HFF-Myc (cell line): ENCODE results near the gene TTC13.
A peak's percentile ranks its signal among the peaks of the same experiment; 100 is the strongest.

Source experiments
- DNase-seq: peaks from one replicate; pipeline ENCODE4 v3.0.0-alpha.2; 2011; ENCODE audit warnings: low read depth; ENCODE audit errors: extremely low read depth
- H3K4me3 ChIP-seq: replicated peaks from 2 replicates; pipeline ENCODE4 v1.5.1; 2011; ENCODE audit warnings: low read depth, mild to moderate bottlenecking, control low read depth, low read length
- CTCF ChIP-seq: IDR thresholded peaks from 2 replicates; pipeline ENCODE4 v1.5.1; 2012; ENCODE audit warnings: mild to moderate bottlenecking, low read depth, low read length, control low read depth; ENCODE audit errors: missing control alignments

TTC13 gene

GRCh38 chr1:230865062-230865817 is 113.4 kb downstream of the TTC13 start:
- no peak for DNase-seq
- H3K4me3 ChIP-seq: peak overlapping the region; percentile 66
- TF ChIP-seq CTCF: no peak

- TF ChIP-seq CTCF: no peak
- no peak overlapping the region for H3K4me3 ChIP-seq
- DNase-seq: no peak
These were observed 114.2 kb downstream of the TTC13 start for GRCh38 chr1:230864441-230864840.

DNA sequence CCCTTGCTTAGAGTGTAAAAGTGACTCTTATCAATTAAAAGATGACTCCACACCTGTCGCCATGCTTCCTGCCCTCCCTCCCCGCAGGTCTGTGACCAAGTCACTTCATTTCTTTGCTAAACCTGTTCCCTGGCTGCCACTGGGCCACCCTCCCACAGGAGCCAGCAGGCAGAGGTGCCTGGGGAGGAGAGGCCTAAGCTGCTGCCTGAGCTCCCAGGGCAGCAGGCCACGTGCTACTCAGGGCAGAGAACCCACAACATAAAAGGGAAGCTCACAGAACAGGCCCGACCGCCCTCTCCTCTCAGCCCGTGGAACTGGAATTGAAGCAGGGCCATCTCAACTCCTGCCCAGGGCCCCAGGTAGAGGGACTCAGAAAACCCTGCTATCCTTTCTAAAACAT is 115.2 kb downstream of the TTC13 start:
- H3K4me3 ChIP-seq: no peak overlapping the region
- no peak for TF ChIP-seq CTCF
- DNase-seq: no peak

DNA sequence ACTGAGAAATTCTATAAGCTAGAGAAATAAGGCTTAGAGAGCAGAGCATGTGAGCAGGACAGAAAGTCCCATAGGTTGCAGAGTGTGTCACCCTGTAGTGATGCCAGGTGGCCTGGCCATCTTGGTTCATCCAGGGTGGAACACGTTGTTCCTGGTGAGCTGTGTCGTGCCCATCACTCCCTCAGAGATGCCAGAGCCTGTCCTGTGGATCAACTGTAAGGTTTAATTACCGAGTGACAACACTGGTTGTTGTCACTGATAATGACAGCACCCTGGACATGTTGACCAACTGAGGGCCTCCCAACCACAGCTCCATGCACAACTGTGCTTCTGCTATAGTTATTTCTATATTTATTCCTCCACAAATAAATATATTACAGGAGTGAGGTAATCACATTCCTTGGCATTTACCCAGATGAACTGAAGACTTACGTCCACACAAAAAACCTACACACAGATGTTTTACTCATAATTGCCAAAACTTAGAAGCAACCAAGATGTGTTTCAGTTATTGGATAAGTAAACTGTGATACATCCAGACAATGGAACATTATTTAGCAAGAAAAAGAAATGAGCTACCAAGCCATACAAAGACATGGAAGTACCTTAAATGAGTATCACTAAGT is 116.6 kb downstream of the TTC13 start:
- H3K4me3 ChIP-seq: no peak overlapping the region
- DNase-seq: no peak
- no peak for TF ChIP-seq CTCF

DNA sequence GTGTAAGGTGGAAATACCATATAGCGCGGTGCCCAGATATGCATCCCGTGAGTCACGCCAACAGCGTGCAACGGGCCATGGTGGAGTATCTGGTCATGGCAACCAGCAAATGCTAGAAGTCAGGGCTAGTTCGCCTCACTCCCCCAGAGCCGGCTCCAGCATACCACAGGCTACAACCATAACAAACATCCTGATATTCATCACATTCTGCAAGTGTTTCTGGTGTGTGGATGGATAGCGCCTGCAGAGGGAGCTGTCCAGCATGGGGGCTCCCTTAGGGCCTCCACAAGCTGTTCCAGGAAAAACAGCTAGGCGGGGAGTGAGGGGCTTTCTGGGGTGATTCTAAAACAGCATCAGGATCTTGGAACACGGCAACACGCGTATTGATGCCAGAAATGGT is 117.2 kb downstream of the TTC13 start:
- DNase-seq: no peak
- no peak overlapping the region for H3K4me3 ChIP-seq
- peak; percentile 6 for TF ChIP-seq CTCF

GRCh38 chr1:230860617-230861384 is 117.9 kb downstream of the TTC13 start:
- TF ChIP-seq CTCF: no peak
- no peak overlapping the region for H3K4me3 ChIP-seq
- DNase-seq: no peak
